Measurements from ENCODE around the gene IFNA16.

- no peak for TF ChIP-seq YY1 (IDR thresholded peaks at IDR 0.05; ENCODE audit: insufficient read depth, insufficient read length)
- TF ChIP-seq ZNF274 (IDR thresholded peaks at IDR 0.05; ENCODE audit: low read depth, low read length): no peak
- TF ChIP-seq SUZ12 (IDR thresholded peaks at IDR 0.05; ENCODE audit: extremely low read depth, insufficient read depth, insufficient read length): no peak
These were observed 42.4 kb downstream of the IFNA16 start for GRCh38 chr9:21174671-21175070.

All from NT2/D1 (cell line).